ENCODE data around the gene CTNNBL1.
"Not testable (repeated sequence)": the region's sequence is repeated elsewhere in the genome, so short reads cannot be mapped to it uniquely, and the experiment has no call there.

DNA sequence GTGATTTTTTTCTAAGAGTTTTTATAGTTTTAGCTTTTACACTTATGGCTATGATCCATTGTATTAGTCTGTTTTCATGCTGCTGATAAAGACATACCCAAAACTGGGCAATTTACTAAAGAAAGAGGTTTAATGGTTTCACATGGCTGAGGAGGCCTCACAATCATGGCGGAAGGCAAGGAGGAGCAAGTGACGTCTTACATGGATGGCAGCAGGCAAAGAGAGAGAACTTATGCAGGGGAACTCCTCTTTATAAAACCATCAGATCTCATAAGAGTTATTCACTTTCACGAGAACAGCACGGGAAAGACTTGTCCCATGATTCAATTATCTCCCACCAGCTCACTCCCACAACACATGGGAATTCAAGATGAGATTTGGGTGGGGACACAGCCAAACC lies 29.2 kb upstream of the CTNNBL1 start:
- not testable (repeated sequence) for TF ChIP-seq ZNF274 (IDR thresholded peaks at IDR 0.05; ENCODE audit: low read depth, low read length); YY1 (IDR thresholded peaks at IDR 0.05; ENCODE audit: insufficient read depth, insufficient read length); SUZ12 (IDR thresholded peaks at IDR 0.05; ENCODE audit: extremely low read depth, insufficient read depth, insufficient read length)

Data from NT2/D1 (cell line).